NOMO-1 (cell line): Measurements from ENCODE around the gene CAPSL.
"Not testable (repeated sequence)": the region's sequence is repeated elsewhere in the genome, so short reads cannot be mapped to it uniquely, and the experiment has no call there.

Experiments
- DNase-seq, 2 experiments: peaks; one replicate each; lab custom pipeline; 2025; ENCODE audit not compliant: unreplicated experiment in 2 of 2; lab: John Stamatoyannopoulos, UW

The CAPSL gene

DNA sequence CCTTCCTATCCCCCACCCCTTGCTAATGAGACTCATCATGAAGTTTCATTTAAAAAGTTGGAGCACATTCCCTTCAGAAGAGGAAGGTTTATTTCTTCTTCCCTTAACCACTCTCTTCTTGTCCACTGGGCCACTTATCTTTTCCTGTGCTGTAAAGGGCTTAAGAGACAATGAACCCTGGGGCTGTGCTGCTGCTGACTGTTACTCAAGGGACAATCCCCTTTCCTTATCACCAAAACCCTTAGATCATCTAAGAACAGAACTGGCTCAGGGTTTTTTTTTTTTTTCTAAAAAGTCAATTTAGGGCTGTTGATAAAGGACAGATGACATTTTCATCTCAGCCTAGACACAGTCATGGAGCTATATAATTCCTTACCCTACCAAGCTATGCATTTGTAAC lies 29.6 kb downstream of the CAPSL start:
- no peak for DNase-seq

DNA sequence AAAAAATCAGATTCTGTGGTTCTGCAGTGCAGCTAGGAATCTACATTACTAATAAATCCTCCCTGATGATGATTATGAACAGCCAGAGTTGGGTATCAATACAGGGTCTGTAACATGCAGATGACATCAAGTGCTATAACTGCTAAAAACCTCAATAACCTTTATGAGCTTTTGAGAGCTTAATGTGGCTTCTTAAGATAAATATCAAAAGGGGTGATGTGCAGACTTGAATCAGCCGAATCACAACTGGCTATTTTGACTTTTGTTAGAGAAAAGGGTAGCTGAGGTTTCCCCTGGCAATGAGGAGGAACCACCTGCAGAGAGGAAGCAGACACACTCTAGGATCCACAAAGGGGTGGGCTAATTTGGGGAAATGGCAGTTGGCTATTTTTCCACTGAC lies 30.2 kb downstream of the CAPSL start:
- DNase-seq = peak in 1 of 2 experiments; percentile 42

DNA sequence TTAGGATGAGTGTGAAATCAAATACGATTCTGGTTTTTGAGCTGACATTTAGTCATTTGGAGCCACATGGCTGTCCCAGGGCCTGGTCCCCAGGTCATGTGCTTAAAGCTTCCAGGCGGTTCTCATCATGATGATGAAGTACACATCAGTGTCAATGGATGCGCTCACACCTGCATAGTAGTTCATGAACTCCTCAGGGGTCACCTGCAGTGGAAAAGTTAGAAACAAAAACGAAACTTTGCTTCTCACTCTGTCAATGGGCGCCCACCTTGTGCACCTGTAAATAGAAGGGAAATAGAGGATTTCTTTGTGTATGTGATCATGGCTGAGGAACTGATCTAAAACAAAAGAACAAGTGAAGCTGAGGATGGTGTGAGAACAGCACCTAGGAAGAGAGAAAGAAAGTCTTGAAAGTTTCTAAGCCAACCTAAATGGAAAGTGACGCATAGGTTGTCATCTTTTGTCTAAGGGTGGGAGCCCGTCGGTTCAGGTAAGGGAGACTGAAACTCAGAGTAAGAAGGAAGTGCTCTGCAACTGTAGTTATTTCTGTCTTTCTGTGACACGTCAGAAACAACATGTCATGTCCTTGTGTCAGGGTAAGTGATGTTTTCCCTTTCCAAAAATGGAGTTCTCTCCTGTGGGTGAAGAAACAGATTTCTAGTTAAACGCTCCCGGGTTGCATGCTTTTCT lies 33.8 kb downstream of the CAPSL start:
- DNase-seq = peak in 1 of 2 experiments; percentile 24

DNA sequence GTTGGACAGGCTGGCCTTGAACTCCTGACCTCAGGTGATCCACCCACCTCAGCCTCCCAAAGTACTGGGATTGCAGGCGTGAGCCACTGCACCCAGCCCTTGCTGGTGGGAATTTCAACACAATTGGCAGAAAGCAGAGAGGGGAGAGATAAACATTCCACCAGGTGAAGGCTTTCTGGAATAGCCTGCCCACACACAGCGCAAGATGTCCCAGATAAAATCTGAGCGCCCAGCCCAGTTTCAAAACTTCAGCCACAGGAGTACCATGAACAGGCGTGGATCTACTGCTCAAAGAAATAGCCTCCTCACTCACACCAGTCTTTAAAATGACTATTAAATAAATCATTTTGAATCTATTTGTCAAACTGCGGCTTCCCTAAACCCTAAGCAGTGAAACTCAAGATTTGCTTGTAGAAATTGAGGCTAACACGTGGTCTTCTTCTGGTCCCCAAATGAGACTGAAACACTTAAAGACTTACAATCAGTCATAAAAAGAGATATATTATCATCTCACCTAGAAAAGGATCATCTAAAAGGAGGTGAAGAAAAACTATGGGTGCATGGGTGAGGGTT lies 34.7 kb downstream of the CAPSL start:
- DNase-seq = no peak

DNA sequence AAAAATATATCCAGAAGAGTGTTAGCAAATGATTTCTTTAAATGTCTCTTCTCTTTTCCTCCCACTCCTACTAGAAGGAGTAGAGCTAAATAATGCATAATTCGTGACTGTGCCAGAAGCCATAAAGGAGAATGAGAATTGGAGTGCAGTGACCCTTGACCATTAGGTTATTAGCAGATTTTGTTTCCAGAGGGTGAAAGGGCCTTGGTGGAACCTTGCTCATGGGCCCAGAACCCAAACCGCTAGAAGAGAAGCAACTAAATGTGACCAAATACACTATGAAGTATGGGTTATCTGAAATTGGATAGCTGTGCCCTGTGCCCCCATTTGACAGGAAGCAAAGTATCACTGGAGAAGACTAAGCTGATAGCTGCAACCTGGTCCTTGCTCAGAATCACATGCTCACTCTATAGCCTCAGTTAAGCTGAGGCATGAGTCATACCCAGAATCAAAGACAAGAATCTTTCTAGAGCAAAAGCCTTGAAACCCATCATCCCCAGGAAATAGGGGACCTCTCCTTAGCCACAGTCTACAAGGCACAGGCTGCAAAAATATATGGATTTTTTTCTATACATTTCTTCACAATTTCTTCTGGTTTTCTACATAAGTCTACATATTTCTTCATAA lies 36.3 kb downstream of the CAPSL start:
- no peak for DNase-seq

DNA sequence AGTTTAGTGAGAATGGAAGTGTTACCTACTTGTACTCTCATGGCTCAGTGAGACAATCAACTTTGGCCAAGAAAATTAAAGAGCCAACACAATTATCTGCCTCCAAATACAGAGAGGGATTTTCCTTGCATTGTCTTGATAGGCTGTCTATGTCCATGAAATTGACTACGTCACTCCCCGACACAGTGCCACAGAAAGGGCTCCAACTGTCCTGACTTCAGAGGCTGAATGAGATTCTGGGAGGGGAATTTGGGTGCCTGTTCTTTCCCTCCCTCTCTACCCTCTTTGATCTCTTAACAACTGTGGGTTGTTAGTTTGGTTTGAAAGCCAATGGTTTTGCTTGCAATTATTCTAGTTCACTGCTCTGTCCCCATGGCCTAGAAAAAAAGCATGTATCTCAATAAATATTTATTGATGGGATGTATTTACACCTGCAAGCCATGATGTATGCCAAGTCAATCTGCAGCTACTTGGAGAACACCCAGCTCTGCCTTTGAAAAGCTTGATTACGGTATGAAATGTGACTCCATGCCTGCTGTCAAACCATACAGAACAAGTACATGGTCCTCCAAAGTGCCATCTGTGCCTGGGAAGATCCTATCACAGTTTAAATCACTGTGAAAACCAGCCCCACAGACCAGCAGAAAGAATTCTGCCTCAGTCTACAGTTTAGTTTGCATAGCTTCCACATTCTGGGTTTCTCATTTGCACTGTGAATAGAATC lies 37.3 kb downstream of the CAPSL start:
- DNase-seq = no peak

DNA sequence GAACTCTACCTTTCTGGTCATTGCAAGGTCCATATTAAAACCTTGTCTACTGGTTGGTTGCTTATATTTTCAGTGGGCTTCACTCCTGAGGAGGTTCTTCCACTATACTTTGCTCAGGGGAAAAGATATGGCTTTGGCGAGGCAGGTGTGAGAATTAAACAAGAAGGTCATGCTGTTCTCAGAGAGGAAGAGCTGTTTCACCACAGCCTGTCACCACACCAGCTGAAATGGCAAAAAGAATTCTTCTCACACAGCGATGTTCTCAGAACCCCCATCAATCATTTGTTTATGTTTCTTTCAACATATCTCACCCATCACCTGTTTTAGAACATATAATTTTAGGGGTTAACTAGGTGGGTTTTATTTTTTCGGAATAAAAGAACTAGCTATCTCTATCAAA lies 38.6 kb downstream of the CAPSL start:
- DNase-seq = no peak

DNA sequence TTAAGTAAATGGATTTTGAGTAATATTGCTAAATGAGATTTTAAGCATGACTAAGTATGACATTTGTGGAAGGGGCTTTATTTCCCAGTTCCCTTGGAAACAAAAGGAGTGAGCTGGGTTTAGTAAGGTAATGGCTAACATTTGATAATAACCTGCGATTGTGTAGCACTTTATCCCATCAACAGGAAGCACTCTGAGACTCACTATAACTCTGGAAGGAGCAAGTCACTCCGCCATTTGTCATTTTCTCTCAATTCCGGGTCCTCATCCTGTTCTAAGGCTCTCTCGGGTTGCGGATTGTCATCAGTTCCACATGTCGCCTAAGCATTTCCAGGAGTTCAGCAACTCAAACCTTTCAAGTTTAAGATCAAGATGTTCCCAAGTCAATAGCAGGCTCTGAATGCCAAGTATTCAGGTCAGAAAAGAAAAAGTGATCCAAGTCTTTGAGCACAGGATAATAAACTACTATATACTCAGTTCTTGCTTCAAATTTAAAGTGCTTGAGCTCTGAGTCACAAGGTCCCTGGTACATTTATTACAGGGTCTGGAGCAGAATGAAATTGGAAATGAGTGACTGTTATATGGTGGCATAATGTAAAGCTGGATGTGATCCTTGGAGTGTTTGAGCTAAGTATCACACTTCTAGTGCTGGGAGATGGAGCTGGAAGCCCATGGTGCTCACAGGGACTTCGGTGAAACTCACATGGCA lies 39.3 kb downstream of the CAPSL start:
- DNase-seq = no peak

DNA sequence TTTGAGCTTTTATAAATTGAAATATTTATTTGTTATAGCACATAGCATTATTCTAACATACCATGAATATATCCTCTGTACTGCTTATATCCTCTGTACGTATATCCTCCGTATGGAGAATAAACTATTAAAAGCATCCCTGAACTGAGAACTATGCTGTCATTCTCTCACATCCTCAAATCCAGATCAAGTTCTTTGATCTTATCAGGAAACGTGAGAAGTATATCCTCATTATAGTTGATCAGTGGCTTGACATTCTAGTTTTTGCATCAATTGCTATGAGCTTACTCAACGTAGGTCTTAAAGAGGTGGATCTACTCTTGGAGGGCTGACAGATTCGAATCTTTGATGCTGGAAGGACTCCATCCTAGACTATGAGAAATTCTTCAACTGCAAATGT lies 44.3 kb downstream of the CAPSL start:
- DNase-seq = no peak

DNA sequence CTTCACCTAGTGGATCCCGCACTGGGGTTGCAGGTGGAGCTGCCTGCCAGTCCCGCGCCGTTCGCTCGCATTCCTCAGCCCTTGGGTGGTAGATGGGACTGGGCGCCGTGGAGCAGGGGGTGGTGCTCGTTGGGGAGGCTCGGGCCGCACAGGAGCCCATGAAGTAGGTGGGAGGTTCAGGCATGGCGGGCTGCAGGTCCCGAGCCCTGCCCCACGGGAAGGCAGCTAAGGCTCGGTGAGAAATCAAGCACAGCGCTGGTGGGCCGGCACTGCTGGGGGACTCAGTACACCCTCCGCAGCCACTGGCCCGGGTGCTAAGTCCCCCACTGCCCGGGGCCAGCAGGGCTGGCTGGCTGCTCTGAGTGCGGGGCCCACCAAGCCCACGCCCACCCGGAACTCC lies 45.6 kb downstream of the CAPSL start:
- not testable (repeated sequence) for DNase-seq

DNA sequence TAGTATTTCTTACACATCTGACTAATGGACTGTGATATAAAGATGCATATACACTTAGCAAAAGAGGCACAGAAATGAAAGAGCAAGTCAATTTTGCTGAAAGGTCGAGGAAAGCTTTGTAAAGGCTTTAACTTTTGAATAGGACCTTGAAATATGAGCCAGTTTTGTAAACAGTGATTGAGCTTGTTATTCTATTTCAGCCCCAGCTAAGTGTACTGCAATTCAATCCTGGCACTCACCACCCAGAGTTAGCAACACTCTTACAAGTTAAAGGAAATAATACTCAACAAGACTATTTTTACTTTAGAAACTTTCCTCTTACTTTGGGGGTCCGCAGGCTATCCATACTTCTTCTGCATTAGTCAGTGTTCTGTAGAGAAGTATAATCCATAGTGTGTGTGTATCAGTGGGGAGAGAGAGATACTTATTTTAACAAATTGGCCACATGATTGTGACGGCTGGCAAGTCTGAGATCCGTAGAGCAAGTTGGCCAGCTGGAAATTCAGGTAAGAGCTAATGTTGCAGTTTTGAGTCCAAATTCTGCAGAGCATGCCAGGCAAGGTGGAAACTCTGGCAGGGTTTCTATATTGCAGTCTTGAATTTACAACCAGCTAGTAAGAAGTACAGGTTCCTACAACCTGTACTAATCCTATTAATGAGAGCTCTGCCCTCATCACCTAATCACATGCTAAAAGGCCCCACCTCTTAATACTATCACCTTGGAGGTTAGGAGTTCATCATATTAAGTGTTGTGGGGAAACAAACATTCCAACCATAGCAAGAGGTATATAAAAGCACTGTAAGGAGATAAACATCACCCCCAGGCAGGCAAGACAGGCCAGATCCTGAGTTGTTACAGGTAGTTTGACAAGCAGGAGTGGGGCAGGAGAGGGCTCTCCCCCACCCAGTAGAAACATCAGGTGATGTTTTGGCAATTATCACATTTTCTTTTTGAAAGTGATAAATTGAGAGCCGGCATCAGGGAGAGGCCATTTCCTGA lies 48.1 kb downstream of the CAPSL start:
- DNase-seq = no peak

DNA sequence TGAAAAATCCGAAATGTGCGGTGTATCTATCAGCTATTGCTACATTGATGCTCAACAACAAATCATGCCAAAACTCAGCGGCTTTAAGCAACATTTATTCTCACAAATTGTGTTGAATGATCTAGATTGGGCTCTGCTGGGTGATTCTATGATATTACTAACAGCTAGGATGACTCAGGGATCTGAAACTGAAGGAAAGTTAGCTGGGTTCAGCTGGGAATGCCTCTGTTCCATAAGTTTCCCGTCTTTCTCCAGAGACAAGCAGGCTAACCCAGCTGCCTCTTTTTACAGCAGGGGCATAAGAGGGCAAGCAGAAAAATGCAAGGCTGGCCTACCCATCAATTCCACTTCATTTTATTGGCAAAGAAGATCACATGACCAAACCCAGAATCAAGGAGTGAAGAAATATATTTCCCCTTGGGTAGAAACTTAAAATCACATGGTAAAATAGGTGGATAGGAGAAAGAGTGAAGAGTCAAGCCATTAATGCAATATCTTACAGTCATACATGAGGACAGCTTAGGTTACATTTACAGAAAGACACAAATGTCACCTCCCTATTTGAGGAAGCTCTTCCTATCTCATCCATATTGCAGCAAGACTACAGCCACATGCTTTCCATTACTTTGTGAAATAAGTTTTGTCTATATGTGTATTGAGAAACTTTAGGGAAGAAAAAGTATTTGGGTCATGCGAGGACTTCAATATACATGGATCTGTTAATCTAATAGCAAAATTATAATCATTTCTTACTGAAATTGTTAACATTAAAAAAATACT lies 50.9 kb downstream of the CAPSL start:
- DNase-seq = no peak

DNA sequence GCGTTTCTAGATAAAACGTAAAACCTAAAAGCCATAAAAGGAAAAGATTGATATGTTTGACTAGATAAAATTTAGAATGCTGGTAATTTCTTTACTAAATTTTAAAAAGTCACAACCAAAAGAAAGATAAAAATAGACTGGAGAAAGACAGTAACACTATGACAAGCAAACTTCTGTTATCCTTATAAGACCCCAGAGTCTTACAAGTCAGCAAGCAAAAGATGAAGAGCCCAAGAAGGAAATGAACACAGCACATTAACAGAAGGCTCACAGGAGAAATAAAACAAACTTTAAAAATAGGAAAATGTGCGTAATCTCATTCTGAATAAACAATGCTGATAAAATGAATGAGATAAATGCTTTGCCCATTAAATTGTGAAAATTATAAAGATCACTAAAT lies 52.0 kb downstream of the CAPSL start:
- no peak for DNase-seq

DNA sequence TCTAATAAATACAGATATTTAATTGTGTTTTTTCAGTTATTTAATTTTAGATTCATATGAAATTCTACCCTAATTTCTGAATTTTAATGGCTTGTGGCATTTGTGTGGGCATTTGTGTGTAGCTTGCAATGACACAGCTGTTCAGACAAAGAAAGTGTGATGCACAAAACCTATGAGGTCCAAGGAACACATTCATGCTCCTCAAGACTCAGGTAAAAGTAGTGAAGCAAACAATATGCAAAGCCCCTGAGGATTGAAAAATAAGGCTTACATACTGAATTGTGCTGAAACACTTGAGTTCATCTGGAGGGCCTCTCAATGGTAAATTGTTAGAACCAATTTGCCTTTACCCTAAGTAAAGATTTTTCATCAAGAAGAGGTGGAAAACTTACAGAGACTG lies 53.6 kb downstream of the CAPSL start:
- DNase-seq = no peak

DNA sequence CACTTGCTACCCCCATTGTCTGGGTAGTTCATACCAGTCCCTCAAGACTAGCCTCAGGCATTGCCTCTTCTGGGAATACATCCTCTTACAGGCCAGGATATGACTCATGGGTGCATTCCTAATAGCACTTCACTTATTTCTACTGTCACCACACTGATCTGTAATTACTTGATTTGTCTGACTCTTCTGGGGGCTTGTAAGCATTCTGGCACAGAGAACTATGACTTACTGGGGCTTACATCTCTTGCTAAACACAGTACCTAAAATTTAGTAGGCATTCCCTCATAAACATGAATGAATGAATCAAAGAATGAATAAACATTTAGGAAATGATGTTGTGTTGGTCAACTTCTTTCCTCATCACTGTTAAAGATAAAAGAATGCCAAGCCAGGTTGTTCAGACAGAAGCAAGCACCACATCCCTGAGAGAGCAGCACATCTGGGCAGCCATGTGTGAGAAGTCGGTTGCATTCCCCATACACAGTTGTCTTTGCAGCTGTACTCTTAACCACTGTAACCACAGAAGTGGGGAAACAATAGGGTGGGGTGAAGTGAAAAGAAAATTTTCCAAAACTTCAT lies 54.1 kb downstream of the CAPSL start:
- DNase-seq = peak; percentile 30 to 65

DNA sequence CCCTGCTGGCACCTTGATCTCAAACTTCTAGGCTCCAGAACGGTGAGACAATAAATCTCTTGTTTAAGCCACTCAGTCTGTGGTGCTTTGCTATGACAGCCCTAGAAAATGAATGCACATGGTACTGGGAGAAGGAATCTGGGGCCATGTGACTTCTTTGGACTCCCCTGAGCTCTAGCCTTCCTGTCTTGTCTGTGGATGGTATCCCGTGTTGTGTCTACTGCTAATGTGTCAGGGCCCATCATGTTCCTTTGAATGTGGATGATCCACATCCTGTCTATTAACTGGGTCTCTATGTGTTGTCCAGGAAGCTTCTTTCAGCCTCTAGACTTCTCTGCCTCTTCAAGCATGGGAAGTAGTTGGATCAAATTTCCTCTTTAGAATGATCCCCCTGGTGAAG lies 56.7 kb downstream of the CAPSL start:
- DNase-seq = no peak

DNA sequence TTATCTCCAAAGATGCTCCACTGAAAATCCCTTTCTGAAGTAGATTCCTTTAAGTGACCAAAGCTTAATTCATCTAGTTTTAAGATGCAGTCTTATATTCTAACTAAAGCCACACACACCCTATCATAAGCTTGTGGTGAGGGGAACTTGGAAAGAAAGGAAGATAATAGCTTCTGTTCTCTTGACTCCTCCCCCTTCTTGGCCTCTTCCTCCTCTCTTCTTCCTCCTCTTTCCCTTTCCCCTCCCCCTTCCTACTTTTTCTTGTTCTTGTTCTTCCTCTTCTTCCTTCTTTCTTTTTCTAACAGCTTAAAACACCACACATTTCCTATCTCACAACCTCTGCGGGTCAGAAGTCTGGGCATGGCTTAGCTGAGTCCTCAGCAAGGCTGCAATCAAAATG lies 58.3 kb downstream of the CAPSL start:
- DNase-seq = peak; percentile 34 to 40

DNA sequence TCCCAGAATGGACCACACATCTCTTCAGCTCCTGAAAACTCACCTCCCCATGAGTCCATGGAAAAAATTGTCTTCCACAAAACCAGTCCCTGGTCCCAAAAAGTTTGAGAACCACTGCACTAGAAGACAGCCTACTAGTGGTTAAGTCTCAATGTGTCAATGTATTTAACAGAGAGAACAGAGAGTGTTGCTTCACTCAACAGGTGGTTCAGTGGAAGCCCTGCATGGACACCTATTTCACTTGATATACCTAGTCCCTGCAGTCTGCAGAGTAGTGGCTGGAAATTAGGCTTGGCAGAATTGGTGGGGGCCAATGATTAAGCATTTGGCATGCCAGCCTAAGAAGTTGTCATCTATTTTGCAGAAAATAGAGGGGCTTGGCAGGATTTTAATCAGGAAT lies 58.8 kb downstream of the CAPSL start:
- DNase-seq = no peak

DNA sequence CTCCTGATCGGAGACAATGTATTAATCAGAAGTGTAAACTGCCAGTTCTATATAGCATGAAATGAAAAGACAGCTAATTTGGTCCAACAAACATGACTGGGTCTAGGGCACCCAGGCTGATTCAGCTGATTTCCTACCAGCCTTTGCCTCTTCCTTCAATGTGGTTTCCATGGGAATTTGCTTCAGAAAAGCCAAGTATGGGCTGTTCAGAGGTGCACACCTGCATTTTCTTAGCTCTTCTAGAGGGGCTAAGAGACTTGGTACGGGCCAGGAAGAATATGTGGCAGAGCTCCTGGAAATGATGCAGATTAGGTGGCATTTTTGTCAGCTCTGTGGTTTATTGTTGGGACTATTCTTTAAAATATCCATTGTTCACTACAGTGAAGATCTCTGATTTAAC lies 59.3 kb downstream of the CAPSL start:
- DNase-seq = no peak
